ENCODE results near the gene HSD11B1.

HSD11B1 gene

DNA sequence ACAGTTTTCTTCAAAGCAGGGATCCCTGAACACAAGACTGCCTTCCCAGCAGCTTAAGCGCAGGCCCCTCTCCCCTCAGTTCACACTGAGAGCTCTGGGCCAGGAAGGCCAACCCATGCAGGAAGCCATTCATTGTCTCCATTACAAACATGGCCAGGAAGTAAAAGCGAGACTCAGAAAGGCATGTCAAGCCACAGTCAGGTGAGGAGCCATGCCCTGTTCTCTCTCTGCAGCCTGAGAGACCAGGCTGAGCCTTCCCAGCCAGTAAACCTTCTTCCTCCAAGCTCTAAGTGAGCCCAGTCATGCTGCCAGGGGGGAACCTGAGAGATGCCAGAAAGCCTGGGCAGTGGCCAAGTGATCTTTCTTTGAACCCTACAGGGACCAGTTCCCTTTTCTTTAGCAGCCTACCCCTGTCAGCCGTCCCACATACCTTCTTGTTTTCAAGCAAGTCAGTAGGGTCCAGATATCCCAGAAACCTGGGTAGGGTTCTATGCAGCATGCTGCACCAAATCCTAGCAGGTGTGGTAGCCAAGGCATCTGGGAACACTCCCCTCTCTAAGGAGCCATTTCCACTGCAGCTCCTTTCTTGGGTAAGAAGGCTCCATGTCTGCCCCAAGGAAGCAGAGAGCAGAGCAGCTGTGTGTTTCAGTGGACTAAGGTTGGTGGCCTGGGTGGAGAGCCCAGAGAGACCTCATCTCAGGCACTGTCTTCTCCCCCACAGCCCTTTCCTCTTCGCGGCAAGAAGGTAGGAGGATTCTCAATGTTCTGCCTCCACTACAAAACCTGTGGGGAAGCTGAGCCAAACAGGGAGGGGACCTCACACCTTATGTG, 52.2 kb downstream of the HSD11B1 start:
- no peak for DNase-seq

DNA sequence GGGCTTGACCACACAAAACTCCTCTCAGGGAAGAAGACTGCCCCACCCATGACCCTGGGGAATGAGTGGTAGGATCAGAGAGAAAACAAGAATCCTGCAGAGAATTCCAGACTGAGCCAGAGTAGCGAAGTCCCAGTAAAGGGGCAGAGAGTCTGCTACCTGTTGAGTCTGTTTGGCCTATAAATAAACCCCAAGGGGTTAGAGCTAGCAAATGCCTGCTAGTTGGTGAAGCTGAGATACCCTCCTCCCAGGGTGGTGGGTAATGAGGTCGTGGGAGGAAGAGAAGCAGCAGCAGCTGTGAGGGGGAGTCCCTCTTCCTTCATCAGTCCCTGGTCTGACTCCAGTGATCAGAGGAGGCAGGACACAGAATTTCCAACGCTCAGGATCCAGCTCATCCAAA, 53.8 kb downstream of the HSD11B1 start:
- no peak for DNase-seq

DNA sequence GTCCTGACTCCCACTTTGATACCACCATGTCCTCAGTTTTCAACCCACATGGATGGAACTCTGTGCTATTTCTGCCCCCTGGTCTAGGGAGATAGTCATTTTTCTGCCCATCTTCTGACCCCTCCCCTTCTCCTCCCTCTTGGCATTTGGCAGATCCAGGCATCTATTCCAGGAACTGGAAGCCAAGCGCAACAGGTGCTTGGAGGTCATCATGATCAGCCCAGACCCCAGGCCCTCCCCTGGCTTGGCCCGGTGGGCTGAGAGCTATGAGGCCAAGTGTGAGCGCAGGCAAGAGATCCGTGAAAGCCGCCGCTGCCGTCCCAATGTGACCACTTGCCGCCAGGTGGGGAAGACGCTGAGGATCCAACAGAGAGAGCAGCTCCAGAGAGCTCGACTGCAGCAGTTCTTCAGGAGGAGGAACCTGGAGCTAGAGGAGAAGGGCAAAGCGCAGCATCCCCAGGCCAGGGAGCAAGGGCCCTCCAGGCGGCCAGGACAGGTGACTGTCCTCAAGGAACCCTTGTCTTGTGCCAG, 55.2 kb downstream of the HSD11B1 start:
- DNase-seq, result no peak

DNA sequence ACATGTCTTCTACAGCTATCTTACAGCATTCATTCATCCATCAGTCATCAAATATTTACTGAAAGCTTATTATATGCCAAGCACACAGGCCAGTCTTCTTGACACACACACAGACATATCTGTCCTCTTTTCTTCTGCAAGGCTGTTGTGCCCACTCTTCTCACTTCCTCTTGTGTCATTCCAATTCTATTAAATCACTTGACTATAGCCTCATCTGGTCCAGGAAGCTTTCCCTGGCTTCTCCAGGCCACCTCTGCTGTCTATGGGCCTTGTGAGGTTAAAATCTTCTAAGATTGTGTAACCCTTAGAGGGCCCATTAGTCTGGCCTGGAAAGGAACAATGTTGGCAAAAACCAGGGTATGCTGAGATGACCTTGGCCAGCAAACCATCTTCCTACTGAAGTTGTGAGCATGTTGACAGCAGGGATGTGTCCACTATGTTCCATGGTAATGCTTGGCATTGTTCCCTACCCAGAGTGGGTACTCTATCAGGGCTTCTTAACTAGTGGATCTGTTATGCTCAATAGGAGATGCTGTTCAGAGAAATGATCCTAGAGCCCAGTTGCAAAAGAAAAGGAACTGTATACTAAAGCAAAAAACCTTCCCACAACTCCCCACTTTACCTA, 56.5 kb downstream of the HSD11B1 start:
- no peak for DNase-seq

DNA sequence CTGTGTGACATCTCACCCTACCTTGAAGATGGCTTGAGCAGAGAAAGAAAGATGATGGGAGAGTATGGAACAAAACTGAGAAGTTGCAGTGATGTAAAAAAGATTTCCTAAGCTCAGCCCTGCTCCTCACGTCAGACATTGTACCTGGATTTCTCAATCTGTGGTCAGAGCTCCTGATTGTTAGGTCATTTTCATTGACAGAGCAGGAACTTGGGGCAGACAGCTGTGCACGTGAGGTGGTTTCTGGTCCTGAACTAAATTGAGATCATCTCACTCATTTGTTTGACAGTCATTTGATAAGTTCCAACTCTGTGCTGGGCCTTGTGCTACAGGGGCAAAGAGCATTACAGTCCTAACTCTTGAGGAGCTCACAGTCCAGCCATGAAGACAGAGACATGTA, 61.4 kb downstream of the HSD11B1 start:
- DNase-seq, result no peak

DNA sequence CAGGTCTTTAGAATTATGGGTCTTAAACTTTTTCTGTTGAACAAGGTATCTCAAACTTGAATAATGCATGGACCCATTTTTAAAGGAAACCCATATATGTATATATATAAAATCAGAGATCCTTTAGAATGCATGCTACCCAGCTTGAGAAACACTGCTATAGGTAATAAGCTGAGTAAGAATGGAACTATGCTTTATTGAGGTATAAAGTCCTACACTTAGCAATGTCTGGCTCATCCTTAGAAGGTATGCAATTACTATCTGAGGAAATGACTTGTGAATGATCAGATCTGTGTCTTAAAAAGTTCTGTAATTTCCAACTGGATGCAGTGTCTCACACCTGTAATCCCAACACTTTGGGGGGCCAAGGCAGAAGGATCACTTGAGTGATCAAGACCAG, 62.5 kb downstream of the HSD11B1 start:
- no peak for DNase-seq

DNA sequence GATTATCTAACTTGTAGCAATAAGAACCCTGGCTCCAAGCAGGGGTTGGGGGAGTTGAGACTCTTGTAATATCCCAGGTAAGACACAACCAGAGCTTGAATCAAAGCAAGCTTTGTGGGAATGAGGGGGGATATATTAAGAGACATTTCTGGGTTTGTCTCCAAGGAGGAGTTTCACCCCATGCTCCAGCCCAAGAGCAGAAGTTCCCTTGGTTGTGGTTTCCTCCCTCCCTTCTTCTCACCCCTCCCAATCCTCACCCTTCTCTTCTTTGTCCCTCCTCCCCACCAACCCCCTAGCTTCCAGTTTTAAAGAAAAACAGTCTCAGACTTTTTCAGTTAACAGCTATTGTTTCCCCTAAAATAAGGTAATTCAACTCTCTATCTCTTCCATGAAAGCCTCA, 63.1 kb downstream of the HSD11B1 start:
- DNase-seq, result no peak

DNA sequence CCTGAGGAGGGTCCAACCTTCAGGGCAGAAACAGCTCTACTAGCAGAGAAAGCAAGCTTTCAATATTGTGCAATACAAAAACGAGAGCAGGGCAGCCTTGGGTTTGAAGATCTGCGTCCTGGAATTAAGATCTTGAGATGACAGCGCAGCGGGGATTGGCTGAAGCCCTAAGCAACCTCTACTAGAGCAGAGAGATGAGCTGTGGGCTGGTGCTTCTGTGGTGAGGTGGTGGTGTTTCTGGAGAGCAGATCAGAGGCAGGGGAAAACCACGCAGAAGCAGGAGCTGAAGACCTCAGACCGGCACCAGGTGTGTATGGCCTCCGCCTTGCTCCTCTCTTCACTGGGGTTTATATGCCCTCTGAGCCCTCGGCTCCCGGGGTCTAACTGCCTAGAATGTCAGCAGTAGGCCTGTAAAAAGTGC, 63.7 kb downstream of the HSD11B1 start:
- DNase-seq, result no peak

DNA sequence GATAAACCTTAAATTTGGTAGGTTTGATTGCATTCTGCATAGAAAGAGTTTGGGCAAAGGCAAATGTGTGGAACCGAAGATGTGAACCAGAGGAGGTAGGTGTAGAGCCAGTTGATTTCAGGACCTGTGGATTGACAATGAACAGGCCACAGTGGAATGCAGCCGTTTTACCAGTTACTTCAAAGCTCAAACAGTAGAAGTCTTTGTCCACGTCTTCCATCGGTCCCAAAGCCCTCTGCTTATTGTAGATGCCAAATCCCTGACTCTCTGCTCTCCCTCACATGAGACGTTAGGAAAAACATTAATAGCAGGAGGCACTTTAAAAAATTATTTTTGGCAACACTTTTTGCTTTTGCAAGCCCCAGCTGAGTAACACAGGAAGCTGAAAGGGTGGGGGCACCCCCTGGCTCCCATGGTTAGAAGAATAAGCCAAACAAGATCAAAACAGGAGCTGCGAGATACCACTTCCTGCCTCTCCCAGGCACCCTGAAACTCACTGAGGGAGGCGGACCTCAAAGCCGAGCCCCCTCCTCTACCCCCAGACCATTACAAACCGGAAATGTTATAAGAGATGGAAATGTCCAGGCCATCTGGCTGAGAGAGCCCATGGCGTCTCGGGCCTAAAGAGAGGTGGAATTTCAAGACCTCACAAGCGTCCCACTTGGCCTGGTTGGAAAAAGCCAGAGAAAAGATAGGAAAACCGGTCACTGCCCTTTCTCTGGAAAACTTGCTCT, 64.7 kb downstream of the HSD11B1 start:
- DNase-seq, result no peak

DNA sequence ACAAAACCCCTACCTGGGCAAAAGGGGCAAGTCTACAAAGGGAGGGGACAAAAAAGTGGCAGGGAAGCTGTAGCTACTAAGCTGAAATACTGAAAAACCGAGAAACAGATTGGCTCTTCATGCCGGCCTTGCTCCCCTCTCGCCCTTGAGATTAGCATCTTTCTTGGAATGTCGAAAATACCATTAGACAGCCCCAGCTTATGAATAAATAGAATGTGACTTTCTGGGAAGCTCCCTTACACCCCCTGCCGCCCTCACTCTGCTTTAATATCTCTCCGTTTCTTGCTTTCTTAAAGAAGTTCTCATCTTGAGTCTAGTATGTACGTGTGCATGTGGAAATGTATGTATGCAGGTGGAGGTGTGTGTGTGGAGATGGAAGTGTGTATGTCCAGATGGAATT, 65.3 kb downstream of the HSD11B1 start:
- no peak for DNase-seq

DNA sequence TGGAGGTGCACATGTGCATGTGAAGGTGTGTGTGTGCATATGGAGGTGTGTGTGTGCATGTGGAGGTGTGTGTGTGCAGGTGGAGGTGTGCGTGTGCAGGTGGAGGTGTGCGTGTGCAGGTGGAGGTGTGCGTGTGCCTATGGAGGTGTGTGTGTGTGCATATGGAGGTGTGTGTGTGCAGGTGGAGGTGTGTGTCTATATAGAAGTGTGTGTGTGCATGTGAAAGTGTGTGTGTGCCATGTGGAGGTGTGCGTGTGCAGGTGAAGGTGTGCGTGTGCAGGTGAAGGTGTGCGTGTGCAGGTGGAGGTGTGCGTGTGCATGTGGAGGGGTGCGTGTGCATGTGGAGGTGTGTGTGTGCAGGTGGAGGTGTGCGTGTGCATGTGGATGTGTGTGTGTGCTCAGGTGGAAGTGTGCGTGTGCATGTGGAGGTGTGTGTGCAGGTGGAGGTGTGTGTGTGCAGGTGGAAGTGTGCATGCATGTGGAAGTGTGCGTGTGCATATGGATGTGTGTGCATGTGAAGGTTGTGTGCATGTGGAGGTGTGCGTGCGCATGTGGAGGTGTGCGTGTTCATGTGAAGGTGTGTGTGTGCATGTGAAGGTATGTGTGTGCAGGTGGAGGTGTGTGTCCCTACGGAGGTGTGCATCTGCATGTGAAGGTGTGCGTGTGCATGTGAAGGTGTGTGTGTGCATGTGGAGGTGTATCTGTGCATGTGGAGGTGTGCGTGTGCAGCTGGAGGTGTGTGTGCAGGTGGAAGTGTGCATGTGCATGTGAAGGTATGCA, 66.2 kb downstream of the HSD11B1 start:
- DNase-seq, result no peak

DNA sequence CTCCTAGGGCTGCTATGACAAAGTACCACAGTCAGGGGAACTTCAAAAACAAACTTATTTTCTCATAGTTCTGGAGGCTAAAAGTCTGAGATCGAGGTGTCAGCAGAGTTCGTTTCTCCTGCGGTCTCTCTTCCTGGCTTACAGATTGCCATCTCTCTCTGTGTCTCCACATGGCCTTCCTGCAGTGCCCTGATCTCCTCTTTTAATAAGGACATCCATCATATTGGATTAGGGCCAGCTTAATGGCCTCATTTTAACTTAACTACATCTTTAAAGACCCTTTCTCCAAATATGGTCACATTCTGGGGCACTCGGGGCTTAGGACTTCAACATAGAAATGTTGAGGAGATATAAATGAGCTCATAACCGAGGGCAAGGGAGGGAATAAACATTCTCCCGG, 67.5 kb downstream of the HSD11B1 start:
- no peak for DNase-seq

DNA sequence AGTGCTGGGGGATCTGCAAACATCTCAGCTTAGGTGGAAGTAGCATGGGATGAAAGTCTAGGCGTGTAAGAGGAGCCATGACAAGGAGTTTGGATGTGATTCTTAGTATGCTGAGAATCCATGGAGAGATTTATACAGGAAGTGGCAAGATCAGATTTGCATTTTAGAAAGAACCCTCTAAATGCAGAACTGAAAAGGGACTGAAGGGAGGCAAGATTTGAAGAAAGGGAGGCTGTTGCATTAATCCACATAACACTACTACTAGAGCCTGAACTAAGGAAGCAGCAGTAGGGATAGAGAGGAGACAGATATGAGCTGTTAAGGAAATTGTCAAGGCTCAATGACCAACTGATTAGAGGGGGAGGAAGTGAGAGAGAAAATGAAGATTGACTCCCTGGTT, 69.9 kb downstream of the HSD11B1 start:
- DNase-seq, result no peak

DNA sequence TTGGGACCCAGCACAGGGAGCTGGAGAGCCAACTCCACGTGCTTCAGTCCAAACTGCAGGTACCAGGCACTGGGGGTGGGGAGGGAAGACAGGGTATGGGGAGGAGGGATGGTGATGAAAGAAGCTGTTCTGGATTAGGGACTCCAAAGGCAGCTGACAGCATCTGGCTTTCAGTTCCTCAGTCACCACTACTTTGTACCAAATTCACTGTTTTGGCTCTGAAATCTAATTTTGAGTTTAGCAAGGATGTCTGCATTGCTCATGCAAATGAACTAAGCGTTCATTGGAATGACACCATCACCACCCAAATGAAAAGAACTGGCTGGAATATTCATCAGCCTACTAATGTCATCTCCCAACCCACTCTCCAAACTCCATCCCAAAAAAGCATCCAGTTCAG, 71.0 kb downstream of the HSD11B1 start:
- no peak for DNase-seq

DNA sequence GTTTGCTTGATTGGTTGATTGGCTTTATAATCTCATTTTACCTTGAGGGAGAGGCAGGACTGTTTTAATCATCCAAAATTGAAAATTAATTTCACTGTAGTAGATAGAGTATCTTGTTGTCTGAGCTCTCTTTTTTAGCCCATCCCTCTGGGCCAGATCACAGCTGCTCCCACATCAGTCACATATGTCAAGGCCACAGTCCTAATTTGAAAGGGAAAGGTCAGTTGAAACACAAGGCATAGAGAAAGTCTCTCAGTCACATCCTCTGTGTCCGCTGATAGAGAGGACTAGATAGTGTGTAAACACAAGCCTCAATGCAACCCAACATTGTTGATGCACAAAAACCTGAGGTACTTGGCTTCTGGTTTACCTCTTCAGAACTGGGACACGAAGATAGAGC, 72.9 kb downstream of the HSD11B1 start:
- no peak for DNase-seq

DNA sequence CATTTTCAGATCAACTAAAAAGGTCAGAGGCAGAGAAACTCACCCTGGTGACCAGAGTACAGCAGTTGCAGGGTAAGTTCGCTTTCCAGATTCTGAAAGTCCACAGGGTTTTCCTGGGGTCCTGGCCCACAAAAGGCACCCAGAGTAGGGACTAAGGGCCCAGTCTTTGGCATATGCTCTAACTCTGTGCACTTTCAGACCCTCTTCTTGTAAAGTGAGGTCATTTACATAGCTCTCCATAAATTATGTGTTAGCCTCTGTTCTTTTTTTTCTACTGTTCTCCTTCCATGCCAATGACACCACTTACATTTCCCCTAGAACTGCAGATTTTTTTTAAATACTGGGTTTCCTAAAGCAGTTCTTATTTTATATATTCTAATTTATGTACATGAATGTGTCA, 73.5 kb downstream of the HSD11B1 start:
- DNase-seq, result no peak

DNA sequence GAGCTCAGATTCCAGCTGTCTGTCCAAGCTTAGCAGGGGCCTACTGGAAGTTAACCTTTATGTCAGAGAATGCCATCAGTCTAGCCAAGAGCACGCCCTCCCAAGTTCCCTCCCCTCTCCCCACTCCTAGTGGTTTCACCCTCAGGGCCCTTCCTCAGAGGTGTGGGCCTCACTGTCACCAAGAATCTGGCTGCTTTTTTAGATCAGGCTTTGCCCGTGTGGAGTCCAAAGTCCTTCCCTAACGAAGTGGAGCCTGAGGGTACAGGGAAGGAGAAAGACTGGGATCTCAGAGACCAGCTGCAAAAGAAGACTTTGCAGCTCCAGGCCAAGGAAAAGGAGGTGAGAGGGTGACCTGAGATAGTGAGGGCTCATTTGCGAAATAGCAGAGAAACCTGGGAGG, 75.6 kb downstream of the HSD11B1 start:
- no peak for DNase-seq

DNA sequence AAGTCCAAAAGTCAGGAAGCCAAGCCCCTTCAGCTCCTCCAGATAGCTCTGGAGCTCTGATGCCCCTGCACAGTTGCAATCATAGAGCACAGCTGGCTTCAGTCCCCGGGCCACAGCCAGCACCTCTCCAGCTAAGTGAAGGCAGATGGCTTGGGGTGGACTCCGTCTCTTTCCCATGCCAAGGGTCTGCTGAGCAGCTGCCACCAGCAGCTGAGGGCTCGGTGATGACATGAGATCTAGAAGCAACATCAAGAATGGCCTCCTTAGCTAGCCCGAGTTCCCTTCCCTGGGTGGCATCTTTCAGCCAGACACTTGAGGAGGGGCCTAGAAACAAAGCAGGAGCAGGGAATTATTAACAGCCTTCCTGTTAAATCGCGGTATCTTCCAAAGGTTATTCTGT, 78.7 kb downstream of the HSD11B1 start:
- DNase-seq, result no peak

Measured in NCI-H2171 (cell line).